ENCODE measurements around the gene CEP72. TPM values are rescaled to one million over a fixed set of nuclear protein-coding genes. Genes with fewer than 3 reads are reported as not detected.
"Not testable (repeated sequence)": the region's sequence is repeated elsewhere in the genome, so short reads cannot be mapped to it uniquely, and the experiment has no call there.

The CEP72 gene
- total RNA-seq, 2 experiments from 2014 or later = 24.1 to 24.2 TPM

- Mint-ChIP-seq H3K27me3 (no peaks in the 10 kb centered on the region), H3K27ac (no peak overlapping the region), H3K4me3 (no peak overlapping the region), H3K36me3 (ENCODE audit: low read depth) (peaks cover 48% of the 10 kb centered on the region), H3K9me3 (peaks cover 4% of the 10 kb centered on the region), H3K4me1 (peaks cover 20% of the 10 kb centered on the region)
- no peak for DNase-seq
- CTCF ChIA-PET = no interaction called here
- POLR2A ChIA-PET = no interaction called here
Measured at GRCh38 chr5:619444-619843, 7.3 kb downstream of the CEP72 start.

DNA sequence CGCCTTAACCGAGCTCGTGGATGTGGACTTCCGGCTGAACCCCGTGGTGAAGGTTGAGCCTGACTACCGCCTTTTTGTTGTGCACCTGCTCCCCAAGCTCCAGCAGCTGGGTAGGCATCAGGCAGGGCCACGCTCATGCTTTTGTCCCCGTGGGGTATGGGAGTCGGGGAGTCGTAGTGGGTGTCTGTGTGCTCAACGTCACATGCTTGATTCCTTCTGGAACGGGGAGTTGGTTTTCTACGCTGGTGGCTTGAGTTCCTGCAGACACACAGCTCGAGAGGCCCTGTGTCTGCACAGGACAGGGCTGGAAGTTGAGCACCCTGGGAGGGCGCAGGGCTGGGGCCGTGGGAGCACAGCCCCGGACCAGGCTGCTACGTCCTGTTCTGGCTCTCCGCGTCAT is 8.0 kb downstream of the CEP72 start:
- Mint-ChIP-seq H3K27ac (no peak overlapping the region), H3K36me3 (ENCODE audit: low read depth) (peaks cover 46% of the 10 kb centered on the region), H3K27me3 (no peaks in the 10 kb centered on the region), H3K4me3 (no peak overlapping the region), H3K9me3 (peaks cover 4% of the 10 kb centered on the region), H3K4me1 (peaks cover 16% of the 10 kb centered on the region)
- no peak for DNase-seq
- ChIA-PET POLR2A (no interaction called here), CTCF (no interaction called here)

GRCh38 chr5:620586-621180 is 8.5 kb downstream of the CEP72 start:
- CTCF ChIA-PET = no interaction called here
- POLR2A ChIA-PET = no interaction called here

DNA sequence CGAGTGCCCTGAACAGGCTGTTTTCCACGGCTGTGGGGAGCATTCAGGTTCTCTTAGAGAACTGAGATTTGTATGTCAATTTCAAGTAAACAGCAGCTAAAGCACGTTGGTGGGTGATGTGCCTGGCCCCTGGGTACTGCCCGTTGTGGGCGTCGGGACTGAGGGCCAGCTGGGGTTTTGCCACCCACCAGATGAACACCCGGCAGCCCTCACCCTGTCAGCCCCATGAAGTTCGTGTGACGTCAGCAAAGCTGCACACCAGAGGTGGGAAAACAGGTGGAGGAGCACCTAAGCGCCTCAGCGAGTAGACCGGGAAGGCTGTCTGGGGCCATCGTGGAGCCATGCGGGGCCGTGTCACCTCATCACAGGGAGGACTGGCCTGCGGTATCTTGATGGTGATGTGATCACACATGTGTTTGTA is 9.2 kb downstream of the CEP72 start:
- H3K36me3 Mint-ChIP-seq (ENCODE audit: low read depth) = peaks cover 40% of the 10 kb centered on the region
- DNase-seq = no peak
- H3K4me3 Mint-ChIP-seq = no peak overlapping the region
- ChIA-PET POLR2A (no interaction called here), CTCF (no interaction called here)
- H3K27ac Mint-ChIP-seq = no peak overlapping the region
- no peaks in the 10 kb centered on the region for H3K27me3 Mint-ChIP-seq
- peaks cover 5% of the 10 kb centered on the region for H3K4me1 Mint-ChIP-seq
- H3K9me3 Mint-ChIP-seq = no peaks in the 10 kb centered on the region

More at GRCh38 chr5:620586-621180, 8.5 kb downstream of the CEP72 start:
- H3K27me3 Mint-ChIP-seq = no peaks in the 10 kb centered on the region
- H3K4me1 Mint-ChIP-seq = peaks cover 11% of the 10 kb centered on the region
- DNase-seq = no peak
- H3K9me3 Mint-ChIP-seq = peaks cover under 1% of the 10 kb centered on the region
- H3K4me3 Mint-ChIP-seq = no peak overlapping the region
- H3K36me3 Mint-ChIP-seq (ENCODE audit: low read depth) = peaks cover 43% of the 10 kb centered on the region
- H3K27ac Mint-ChIP-seq = no peak overlapping the region

- Mint-ChIP-seq H3K4me1 (no peaks in the 10 kb centered on the region), H3K36me3 (ENCODE audit: low read depth) (peaks cover 42% of the 10 kb centered on the region), H3K27ac (no peak overlapping the region), H3K9me3 (no peaks in the 10 kb centered on the region), H3K4me3 (no peak overlapping the region), H3K27me3 (no peaks in the 10 kb centered on the region)
- DNase-seq = no peak
- POLR2A ChIA-PET = no interaction called here
- CTCF ChIA-PET = no interaction called here
Measured at GRCh38 chr5:622359-622758, 10.2 kb downstream of the CEP72 start.

DNA sequence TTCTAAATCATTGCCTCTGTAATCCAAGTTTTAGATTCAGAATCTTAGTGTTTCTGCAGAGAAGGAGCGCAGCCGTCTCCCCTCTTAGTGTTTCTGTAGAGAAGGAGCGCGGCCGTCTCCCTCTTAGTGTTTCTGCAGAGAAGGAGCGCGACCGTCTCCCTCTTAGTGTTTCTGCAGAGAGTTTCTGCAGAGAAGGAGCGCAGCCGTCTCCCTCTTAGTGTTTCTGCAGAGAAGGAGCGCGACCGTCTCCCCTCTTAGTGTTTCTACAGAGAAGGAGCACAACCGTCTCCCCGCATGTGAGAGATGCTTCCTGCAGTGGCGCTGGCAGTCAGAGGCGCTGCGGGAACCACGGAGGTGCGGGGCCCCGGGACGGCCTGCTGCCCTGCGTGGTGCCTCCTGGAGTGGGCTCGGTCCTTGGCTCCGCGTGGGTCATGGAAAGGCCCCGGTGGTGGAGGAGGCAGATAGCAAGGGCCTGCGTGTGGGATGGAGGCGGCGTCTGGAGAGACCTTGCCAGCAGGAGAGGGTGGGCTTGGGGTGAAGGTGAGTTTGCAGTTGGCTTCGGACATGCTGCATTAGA is 10.9 kb downstream of the CEP72 start:
- Mint-ChIP-seq H3K36me3 (ENCODE audit: low read depth) (peaks cover 42% of the 10 kb centered on the region), H3K4me3 (no peak overlapping the region), H3K9me3 (no peaks in the 10 kb centered on the region), H3K4me1 (no peaks in the 10 kb centered on the region), H3K27me3 (no peaks in the 10 kb centered on the region), H3K27ac (no peak overlapping the region)
- no peak for DNase-seq
- CTCF ChIA-PET = no interaction called here
- POLR2A ChIA-PET = no interaction called here

GRCh38 chr5:623531-623930 is 11.4 kb downstream of the CEP72 start:
- Mint-ChIP-seq H3K4me1 (no peaks in the 10 kb centered on the region), H3K27ac (no peak overlapping the region), H3K4me3 (no peak overlapping the region), H3K36me3 (ENCODE audit: low read depth) (peaks cover 42% of the 10 kb centered on the region), H3K27me3 (no peaks in the 10 kb centered on the region), H3K9me3 (no peaks in the 10 kb centered on the region)
- ChIA-PET CTCF (no interaction called here), POLR2A (no interaction called here)
- no peak for DNase-seq

- Mint-ChIP-seq H3K9me3 (no peaks in the 10 kb centered on the region), H3K36me3 (ENCODE audit: low read depth) (peaks cover 45% of the 10 kb centered on the region), H3K4me3 (no peak overlapping the region), H3K4me1 (no peaks in the 10 kb centered on the region), H3K27ac (no peak overlapping the region), H3K27me3 (no peaks in the 10 kb centered on the region)
- DNase-seq = no peak
- ChIA-PET CTCF (no interaction called here), POLR2A (no interaction called here)
Measured at GRCh38 chr5:624118-624950, 12.2 kb downstream of the CEP72 start.

DNA sequence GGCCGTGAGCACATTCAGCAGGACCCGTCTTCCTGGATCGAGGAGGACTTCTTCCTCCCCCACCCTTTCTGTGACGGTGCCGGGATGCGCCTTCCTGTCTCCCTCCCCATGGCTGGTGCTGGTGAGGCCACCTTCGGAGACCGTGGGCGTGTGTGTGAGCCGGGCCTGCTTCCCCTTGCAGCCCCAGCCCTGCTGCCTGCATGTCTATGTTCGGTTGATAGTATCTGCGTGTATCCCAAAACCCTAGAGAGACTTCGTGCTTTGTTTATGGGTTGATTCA is 12.8 kb downstream of the CEP72 start:
- ChIA-PET POLR2A (no interaction called here), CTCF (no interaction called here)
- no peaks in the 10 kb centered on the region for H3K27me3 Mint-ChIP-seq
- DNase-seq = no peak
- H3K27ac Mint-ChIP-seq = no peak overlapping the region
- H3K9me3 Mint-ChIP-seq = no peaks in the 10 kb centered on the region
- H3K4me3 Mint-ChIP-seq = no peak overlapping the region
- peaks cover 41% of the 10 kb centered on the region for H3K36me3 Mint-ChIP-seq (ENCODE audit: low read depth)
- H3K4me1 Mint-ChIP-seq = no peaks in the 10 kb centered on the region

DNA sequence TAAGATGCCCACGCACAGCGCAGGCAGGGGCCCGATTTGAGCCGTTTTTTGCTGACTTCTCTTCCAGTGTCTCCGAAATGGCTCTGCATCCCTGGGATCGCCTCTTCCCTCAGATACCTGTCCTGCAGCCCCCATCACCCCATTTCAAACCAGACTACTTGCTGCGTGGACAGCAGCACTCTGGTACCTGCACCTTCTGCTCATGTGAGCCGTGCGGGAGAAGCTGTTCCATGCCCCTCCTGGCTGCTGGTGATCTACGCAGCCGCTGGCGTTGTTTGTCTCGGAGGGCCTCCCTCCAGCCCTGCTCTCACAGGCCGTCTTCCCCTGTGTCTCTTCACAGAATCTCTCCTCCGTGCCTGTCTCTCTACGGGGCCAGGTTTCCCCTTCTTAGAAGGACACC is 13.4 kb downstream of the CEP72 start:
- Mint-ChIP-seq H3K4me3 (no peak overlapping the region), H3K27ac (no peak overlapping the region), H3K9me3 (no peaks in the 10 kb centered on the region), H3K27me3 (no peaks in the 10 kb centered on the region), H3K4me1 (no peaks in the 10 kb centered on the region), H3K36me3 (ENCODE audit: low read depth) (peaks cover 35% of the 10 kb centered on the region)
- no peak for DNase-seq
- ChIA-PET CTCF (no interaction called here), POLR2A (no interaction called here)

GRCh38 chr5:626850-627249 is 14.7 kb downstream of the CEP72 start:
- no peak overlapping the region for H3K27ac Mint-ChIP-seq
- no peak overlapping the region for H3K4me3 Mint-ChIP-seq
- ChIA-PET CTCF (no interaction called here), POLR2A (interaction anchor here (1.0 kb wide), 1 partner anchor 15 kb away, joined by 4 read pairs; the partner anchor contains the start of gene CEP72)
- DNase-seq = no peak
- no peaks in the 10 kb centered on the region for H3K4me1 Mint-ChIP-seq
- H3K27me3 Mint-ChIP-seq = no peaks in the 10 kb centered on the region
- no peaks in the 10 kb centered on the region for H3K9me3 Mint-ChIP-seq
- H3K36me3 Mint-ChIP-seq (ENCODE audit: low read depth) = peaks cover 28% of the 10 kb centered on the region

DNA sequence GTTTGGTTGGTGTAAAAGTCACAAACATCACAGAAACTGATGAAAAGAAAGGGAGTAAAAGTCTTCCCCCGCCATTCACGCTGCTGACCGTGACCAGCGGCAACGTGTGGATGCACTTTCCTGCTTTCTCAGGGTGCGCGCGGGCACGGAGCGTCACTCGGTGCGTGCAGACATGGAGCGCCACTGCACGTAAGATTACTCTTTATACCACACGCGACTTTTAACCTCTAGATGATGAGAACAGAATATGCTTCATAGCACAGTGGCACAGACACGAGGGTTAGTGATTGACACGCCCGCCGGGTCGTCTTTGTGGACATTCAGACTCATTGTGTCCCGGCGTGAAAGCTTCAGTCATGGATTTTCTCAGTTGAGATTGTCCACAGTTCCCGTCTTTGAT is 15.7 kb downstream of the CEP72 start:
- H3K27ac Mint-ChIP-seq = no peak overlapping the region
- no peaks in the 10 kb centered on the region for H3K27me3 Mint-ChIP-seq
- DNase-seq = no peak
- ChIA-PET POLR2A (interaction anchor here (1.0 kb wide), 1 partner anchor 16 kb away, joined by 4 read pairs; the partner anchor contains the start of gene CEP72), CTCF (no interaction called here)
- peaks cover 24% of the 10 kb centered on the region for H3K36me3 Mint-ChIP-seq (ENCODE audit: low read depth)
- H3K4me3 Mint-ChIP-seq = no peak overlapping the region
- no peaks in the 10 kb centered on the region for H3K9me3 Mint-ChIP-seq
- no peaks in the 10 kb centered on the region for H3K4me1 Mint-ChIP-seq

GRCh38 chr5:628351-629205 is 16.4 kb downstream of the CEP72 start:
- H3K9me3 Mint-ChIP-seq, H3K27ac Mint-ChIP-seq, DNase-seq, CTCF ChIA-PET, H3K27me3 Mint-ChIP-seq, H3K4me3 Mint-ChIP-seq, POLR2A ChIA-PET, H3K4me1 Mint-ChIP-seq: not testable (repeated sequence)
- peaks cover 21% of the 10 kb centered on the region for H3K36me3 Mint-ChIP-seq (ENCODE audit: low read depth)
